Activated CD8-positive, alpha-beta memory T cell treated with anti-CD3 and anti-CD28 coated beads for 4 hours (primary cell): ENCODE measurements around the gene MECP2.
"Not testable (repeated sequence)": the region's sequence is repeated elsewhere in the genome, so short reads cannot be mapped to it uniquely, and the experiment has no call there.

Experiments
- DNase-seq, 2 donors: peaks; one replicate each; pipeline ENCODE4 v3.0.0-alpha.2; 2020; ENCODE audit warnings: low read depth in 2 of 2

MECP2 gene

GRCh38 chrX:153993079-153993478 is 104.4 kb downstream of the MECP2 start:
- DNase-seq = no peak

GRCh38 chrX:153992180-153992579 is 105.3 kb downstream of the MECP2 start:
- DNase-seq = no peak

- DNase-seq = no peak
Observed at GRCh38 chrX:153991013-153991580, 106.4 kb downstream of the MECP2 start.

GRCh38 chrX:153989973-153990655 is 107.4 kb downstream of the MECP2 start:
- no peak for DNase-seq

- no peak for DNase-seq
Observed at GRCh38 chrX:153988493-153988892, 109.0 kb downstream of the MECP2 start.

GRCh38 chrX:153984351-153985178 is 113.0 kb downstream of the MECP2 start:
- peak in 1 of 2 donors; percentile 18 for DNase-seq

- no peak for DNase-seq
Observed at GRCh38 chrX:153983321-153983801, 114.2 kb downstream of the MECP2 start.

- DNase-seq = peak in 1 of 2 donors; percentile 19
Observed at GRCh38 chrX:153981771-153982533, 115.6 kb downstream of the MECP2 start.

- DNase-seq = no peak
Observed at GRCh38 chrX:153981231-153981630, 116.3 kb downstream of the MECP2 start.

GRCh38 chrX:153980394-153980793 is 117.1 kb downstream of the MECP2 start:
- DNase-seq = not testable (repeated sequence)

GRCh38 chrX:153974726-153975286 is 122.7 kb downstream of the MECP2 start:
- DNase-seq = no peak

- DNase-seq = no peak
Observed at GRCh38 chrX:153974003-153974725, 123.4 kb downstream of the MECP2 start.

GRCh38 chrX:153973127-153974002 is 124.2 kb downstream of the MECP2 start:
- no peak for DNase-seq

- DNase-seq = peak; percentile 75 to 82
Observed at GRCh38 chrX:153972368-153973126, 125.0 kb downstream of the MECP2 start, which contains the start of gene TMEM187. TSS of gene TMEM187 (plus strand) at chrX:153972754. CDS start at chrX:153982063, 9,309 bp downstream.
